Upper lobe of left lung (tissue), 4 donors: ENCODE data around the gene CISD1.

ENCODE experiments used
- EP300 ChIP-seq, 4 donors: sonication (generic); formaldehyde crosslinking; IDR thresholded peaks; one replicate each; pipeline ENCODE4 v1.5.1; 2017; ENCODE audit warnings: antibody characterized with exemption in 4 of 4, control low read depth in 2 of 4
- POLR2A ChIP-seq, 4 donors: fragments of 450-650 bp; IDR thresholded peaks; one replicate each; pipeline ENCODE4 v1.5.1; 2016 to 2017; ENCODE audit warnings: antibody characterized with exemption in 4 of 4, mild to moderate bottlenecking in 2 of 4
- POLR2AphosphoS5 ChIP-seq, 2 donors: sonication (generic); formaldehyde crosslinking; IDR thresholded peaks; one replicate each; pipeline ENCODE4 v1.5.1; 2017; ENCODE audit warnings: antibody characterized with exemption in 2 of 2
- TF ChIP-seq, protein P1 (sequence below), 6 experiments: fragments of 450-650 bp in 4 of 6; fragments of 200-600 bp in 2 of 6; sonication (generic) in 2 of 6; IDR thresholded peaks; one replicate each; pipeline ENCODE4 v1.5.1; 2016 to 2019; ENCODE audit warnings: antibody characterized with exemption in 6 of 6

DNA sequence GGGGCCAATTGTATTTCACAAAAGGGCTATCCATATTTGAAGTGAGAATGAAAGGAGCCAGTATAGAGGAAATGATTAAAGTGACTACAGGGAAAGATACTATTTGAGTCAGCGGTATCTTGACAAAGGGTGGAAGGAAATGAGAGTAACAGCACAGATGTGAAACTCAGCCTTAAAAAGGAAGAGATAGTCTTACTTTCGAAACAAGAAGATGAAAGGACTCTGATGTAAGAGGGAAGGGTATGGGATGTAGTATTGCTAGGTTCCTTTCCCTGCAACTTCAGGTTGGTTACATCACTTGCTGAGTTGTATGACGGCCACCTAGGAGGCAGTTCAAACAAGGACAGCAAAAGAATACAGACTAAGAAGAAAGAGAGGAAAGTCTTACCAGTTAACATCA, 13.7 kb downstream of the CISD1 start:
- TF ChIP-seq POLR2A (IDR thresholded peaks at IDR 0.05) (no peak), EP300 (IDR thresholded peaks at IDR 0.05) (no peak), POLR2AphosphoS5 (IDR thresholded peaks at IDR 0.05) (no peak)
- TF ChIP-seq, protein P1, sequence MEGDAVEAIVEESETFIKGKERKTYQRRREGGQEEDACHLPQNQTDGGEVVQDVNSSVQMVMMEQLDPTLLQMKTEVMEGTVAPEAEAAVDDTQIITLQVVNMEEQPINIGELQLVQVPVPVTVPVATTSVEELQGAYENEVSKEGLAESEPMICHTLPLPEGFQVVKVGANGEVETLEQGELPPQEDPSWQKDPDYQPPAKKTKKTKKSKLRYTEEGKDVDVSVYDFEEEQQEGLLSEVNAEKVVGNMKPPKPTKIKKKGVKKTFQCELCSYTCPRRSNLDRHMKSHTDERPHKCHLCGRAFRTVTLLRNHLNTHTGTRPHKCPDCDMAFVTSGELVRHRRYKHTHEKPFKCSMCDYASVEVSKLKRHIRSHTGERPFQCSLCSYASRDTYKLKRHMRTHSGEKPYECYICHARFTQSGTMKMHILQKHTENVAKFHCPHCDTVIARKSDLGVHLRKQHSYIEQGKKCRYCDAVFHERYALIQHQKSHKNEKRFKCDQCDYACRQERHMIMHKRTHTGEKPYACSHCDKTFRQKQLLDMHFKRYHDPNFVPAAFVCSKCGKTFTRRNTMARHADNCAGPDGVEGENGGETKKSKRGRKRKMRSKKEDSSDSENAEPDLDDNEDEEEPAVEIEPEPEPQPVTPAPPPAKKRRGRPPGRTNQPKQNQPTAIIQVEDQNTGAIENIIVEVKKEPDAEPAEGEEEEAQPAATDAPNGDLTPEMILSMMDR (IDR thresholded peaks at IDR 0.05) = no peak
